T47D (cell line): Measurements from ENCODE around the gene SLCO2A1.

Source experiments
- DNase-seq, 2 experiments: peaks; one replicate each; pipeline versions ENCODE4 v3.0.0 to v3.0.0-alpha.2; 2011 to 2012; ENCODE audit warnings: low read depth in 1 of 2, low spot score in 1 of 2
- JUND ChIP-seq: IDR thresholded peaks from 2 replicates; pipeline ENCODE4 v1.6.1; 2012; ENCODE audit warnings: low read depth
- in situ Hi-C: cut with HindIII; loops from 2 replicates; pipeline ENCODE4 v1.10.0; 2016; ENCODE audit warnings: low sequenced_read_pairs, low pct_unique_long_range_greater_than_20kb

Gene SLCO2A1

GRCh38 chr3:133914839-133915600 lies 114.7 kb downstream of the SLCO2A1 start:
- in situ Hi-C loops, result no loop called here
- TF ChIP-seq JUND, result no peak

DNA sequence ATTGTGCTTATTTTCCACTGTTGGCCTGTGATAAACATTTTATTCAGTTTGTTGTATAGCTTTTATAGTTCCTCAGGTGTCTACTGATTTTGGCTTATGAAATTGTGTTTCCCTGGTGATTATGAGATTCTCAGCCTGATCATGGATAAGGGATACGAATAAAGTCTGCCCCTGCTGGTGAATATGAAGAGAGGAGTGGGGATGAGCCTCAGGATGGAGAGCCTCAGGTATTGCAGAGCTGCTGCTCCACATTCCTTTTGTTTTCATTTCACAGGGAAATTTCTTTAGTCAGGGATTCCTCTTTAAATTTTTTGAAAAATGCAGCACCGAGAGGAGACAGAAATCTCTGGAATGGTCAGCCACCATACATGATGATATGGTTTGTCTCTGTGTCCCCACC lies 119.3 kb downstream of the SLCO2A1 start:
- DNase-seq, result peak in 1 of 2 experiments; percentile 30
- no peak for TF ChIP-seq JUND
- in situ Hi-C loops, result no loop called here

More at GRCh38 chr3:133914839-133915600, 114.7 kb downstream of the SLCO2A1 start:
- DNase-seq, result no peak

DNA sequence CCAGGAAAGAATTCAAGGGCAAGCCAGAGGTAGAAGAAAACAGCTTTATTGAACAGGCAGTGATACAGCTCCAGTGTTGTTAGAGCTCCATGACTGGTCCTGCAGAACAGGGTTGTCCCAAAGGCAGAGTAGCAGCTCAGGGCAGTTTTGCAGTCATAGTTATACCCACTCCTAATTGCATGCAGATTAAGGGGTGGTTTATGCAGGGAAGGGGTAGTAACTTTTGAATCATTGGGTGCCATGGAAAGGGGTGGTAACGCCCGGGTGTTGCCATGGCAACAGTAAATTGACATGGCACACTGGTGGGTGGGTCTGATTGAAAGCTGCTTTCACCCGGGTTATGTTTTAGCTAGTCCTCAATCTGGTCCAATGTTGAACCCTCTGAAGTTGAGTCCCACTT lies 124.3 kb downstream of the SLCO2A1 start:
- in situ Hi-C loops, result no loop called here
- peak in 1 of 2 experiments; percentile 88 for DNase-seq
- TF ChIP-seq JUND, result no peak

- TF ChIP-seq JUND, result no peak
- in situ Hi-C loops, result no loop called here
- DNase-seq, result no peak
Measured at GRCh38 chr3:133901847-133902246, 127.9 kb downstream of the SLCO2A1 start.

- TF ChIP-seq JUND, result no peak
- in situ Hi-C loops, result no loop called here
- DNase-seq, result no peak
Measured at GRCh38 chr3:133901083-133901482, 128.6 kb downstream of the SLCO2A1 start.

- in situ Hi-C loops, result no loop called here
- no peak for TF ChIP-seq JUND
- no peak for DNase-seq
Measured at GRCh38 chr3:133899311-133899710, 130.4 kb downstream of the SLCO2A1 start.

- DNase-seq, result no peak
- TF ChIP-seq JUND, result no peak
- in situ Hi-C loops, result no loop called here
Measured at GRCh38 chr3:133897547-133897946, 132.2 kb downstream of the SLCO2A1 start.

DNA sequence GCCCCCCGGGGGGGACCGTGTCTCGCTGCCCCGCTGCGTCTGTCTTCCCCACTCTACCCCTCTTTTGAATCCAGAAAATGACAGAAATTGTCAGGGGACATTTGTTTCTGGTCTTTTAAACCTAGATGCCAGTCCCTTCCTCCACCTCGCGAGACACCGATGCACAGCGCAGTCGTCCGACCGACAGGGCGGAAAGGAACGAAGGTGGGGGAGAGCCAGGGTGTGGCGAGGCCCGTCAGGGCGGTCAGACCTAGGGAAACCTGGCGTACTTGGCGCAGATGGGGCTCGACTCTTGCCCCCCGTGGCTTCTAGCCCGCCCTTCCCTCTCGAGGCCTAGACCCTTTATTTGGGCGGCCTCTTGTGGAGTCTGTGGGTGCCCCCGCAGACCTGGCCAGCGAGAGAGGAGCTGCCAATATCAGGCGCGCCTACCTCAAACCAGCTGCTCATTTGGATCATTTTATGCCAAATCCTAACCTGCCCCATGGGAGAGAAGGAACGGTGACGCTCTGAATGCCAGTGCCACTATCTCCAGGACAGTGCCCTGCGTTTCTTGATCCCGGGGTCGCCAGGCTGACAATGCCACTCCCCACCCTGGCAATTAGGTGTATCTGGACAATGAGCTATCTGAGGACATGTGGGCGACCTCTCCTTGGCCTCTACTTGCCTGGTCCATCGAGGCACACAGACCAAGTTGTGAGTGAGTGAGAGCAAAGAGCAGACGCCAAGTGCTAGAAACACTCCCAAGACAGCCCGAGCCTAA lies 133.5 kb downstream of the SLCO2A1 start:
- no peak for TF ChIP-seq JUND
- in situ Hi-C loops, result no loop called here
- DNase-seq, result no peak

- TF ChIP-seq JUND, result no peak
- in situ Hi-C loops, result no loop called here
- DNase-seq, result peak; percentile 55 to 80
Measured at GRCh38 chr3:133895208-133896001, 134.3 kb downstream of the SLCO2A1 start, which contains the start of gene RAB6B. RAB6B (minus strand) TSS chr3:133895882; CDS start chr3:133895466, 416 bp downstream.

DNA sequence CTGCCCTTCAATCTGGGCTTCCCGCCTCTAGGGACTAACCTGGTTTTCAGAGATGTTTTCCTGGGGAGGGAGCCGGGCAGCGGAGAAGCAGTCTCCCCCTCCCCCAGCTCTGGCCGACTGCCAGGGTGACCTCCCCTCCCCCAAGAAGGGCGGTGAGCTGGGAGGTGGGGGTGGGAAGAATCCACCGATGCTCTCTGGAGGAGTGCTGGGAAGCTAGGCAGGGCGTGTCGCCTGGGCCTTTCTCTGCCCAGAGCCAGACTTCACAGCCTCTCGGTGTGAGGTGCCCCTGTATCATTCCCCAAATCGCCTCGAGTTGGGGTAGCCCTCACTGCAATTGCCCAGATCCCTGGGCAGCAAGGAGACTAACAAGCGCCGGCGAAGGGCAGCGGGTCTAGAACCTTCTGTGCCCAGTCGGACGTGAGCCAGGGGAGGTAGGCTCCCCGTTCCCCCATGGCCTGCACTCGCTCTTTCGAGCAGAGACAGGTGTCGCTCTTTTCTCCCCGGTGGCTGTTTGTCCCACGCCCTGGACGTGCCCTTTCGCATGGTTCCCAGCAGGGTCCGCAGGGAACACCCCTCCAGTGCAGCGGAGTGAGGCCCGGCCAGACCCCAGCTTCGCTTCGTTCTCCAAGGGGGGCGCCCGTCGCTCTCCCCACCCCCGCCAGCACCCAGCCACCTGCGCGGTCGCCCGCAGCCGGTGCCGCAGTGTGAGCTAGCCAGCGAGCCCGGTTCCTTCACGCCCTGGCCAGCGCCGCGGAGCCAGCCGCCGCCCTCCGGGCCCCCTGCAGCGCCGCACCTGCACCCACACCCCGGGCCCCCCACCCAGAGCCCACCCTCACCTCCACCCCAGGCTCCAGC lies 135.1 kb downstream of the SLCO2A1 start:
- TF ChIP-seq JUND, result no peak
- peak; percentile 28 to 37 for DNase-seq
- in situ Hi-C loops, result no loop called here

DNA sequence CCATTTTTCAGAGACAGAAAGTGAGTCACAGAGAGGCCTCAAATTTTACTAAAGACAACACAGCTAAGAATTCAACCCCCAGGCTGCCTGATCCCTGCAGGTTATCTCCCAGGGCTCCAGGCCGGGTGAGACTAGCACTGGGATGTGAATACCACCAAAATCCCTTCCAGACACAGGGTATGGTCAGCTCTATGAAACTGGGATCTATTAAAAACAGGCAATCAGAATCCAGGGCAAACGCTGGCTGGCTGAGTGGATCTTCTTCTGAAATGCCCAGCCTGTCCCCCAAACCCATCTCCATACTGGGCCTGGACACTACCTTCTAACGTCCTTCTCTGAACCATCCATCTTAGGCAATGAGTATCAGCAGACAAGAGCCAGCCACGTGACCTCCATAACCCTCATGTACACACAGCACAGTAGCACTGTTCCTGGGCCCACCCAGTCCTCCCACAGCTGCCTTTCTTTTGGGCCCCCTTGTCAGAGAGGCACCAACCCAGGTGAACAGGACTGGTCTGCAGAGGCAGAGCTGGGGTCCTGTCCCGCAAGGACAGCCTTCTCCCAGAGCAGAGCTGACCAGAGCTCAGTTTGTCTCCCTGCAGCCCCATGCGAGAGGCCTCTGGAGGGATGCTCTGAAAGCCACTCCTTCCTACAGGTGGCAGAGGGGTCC lies 135.9 kb downstream of the SLCO2A1 start:
- no peak for TF ChIP-seq JUND
- no peak for DNase-seq
- in situ Hi-C loops, result no loop called here
